Measurements from ENCODE around the gene ZNF74.
"Not testable (repeated sequence)": the region's sequence is repeated elsewhere in the genome, so short reads cannot be mapped to it uniquely, and the experiment has no call there.

Gene ZNF74

GRCh38 chr22:20376281-20376680, 17.7 kb upstream of the ZNF74 start:
- not testable (repeated sequence) for DNase-seq (ENCODE audit: low spot score)

- DNase-seq (ENCODE audit: low spot score): not testable (repeated sequence)
Measured at GRCh38 chr22:20376983-20377382, 17.0 kb upstream of the ZNF74 start.

DNA sequence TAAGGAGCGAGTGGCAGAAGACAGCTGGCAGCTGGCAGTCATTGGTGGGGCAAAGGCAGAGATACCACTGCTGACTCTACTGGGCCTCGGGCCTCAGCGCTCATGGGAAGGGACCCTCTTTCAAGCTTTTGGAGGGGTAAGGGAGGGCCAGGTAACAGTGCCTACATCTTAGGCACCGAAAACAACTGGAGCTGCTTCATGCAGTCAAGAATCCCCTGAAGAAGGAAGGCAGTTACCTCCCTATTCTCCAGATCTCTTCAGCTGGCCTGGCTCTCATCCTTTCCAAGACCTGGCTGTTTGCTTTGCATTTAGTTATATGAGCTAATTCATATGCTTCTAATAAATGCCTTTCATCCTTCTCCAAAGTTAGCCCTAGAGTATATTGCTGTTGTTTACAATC, 15.8 kb upstream of the ZNF74 start:
- no peak for DNase-seq (ENCODE audit: low spot score)

DNA sequence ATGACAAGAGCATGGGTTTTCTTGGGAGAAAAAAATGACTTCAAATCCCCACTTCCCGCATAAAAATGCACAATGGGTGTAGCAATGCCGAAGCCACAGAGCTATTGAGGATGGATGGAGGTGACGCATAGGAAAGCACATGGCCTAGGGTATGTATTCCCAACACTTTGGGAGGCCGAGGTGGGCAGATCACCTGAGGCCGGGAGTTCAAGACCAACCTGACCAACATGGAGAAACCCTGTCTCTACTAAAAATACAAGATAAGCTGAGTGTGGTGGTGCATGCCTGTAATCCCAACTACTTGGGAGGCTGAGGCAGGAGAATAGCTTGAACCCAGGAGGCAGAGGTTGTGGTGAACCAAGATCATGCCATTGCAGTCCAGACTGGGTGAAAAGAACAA, 15.3 kb upstream of the ZNF74 start:
- not testable (repeated sequence) for DNase-seq (ENCODE audit: low spot score)

DNA sequence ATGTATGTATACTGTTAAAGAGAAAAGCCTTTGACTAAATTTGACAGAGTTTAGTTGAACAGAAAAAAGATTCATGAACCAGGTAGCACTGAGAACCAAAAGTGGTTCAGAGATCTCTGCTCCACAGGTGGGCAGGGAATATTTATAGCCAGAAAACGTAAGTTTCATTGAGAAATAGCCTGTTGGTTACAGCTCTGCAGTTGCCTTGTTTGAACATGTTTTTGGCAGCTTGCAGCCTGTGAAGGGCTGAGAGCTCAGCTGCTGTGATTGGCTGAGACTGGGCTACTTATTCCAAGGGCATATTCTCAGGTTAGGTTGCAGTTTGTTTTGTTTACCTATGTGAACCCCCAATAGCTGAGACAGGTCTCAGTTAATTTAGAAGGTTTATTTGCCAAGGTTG, 13.5 kb upstream of the ZNF74 start:
- no peak for DNase-seq (ENCODE audit: low spot score)

GRCh38 chr22:20383538-20383937, 10.4 kb upstream of the ZNF74 start:
- no peak for DNase-seq (ENCODE audit: low spot score)

GRCh38 chr22:20384171-20384570, 9.8 kb upstream of the ZNF74 start:
- no peak for DNase-seq (ENCODE audit: low spot score)

DNA sequence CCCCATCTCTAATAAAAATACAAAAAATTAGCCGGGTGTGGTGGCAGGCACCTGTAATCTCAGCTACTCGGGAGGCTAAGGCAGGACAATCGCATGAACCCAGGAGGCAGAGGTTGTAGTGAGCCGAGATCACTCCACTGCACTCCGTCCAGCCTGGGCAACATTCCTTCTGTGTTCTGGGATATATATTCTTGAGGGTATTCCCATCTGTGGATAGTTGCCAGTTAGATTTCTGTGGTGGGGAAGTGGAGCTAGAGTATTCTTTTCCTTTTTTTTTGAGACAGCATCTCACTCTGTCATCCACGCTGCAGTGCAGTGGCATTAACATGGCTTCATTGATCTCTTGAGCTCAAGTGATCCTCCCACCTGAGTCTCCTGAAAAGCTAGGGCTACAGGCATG, 9.1 kb upstream of the ZNF74 start:
- DNase-seq (ENCODE audit: low spot score): no peak

- DNase-seq (ENCODE audit: low spot score): no peak
Measured at GRCh38 chr22:20386336-20386735, 7.6 kb upstream of the ZNF74 start.

- DNase-seq (ENCODE audit: low spot score): no peak
Measured at GRCh38 chr22:20386972-20387371, 7.0 kb upstream of the ZNF74 start.

- DNase-seq (ENCODE audit: low spot score): no peak
Measured at GRCh38 chr22:20388200-20388599, 5.8 kb upstream of the ZNF74 start.

DNA sequence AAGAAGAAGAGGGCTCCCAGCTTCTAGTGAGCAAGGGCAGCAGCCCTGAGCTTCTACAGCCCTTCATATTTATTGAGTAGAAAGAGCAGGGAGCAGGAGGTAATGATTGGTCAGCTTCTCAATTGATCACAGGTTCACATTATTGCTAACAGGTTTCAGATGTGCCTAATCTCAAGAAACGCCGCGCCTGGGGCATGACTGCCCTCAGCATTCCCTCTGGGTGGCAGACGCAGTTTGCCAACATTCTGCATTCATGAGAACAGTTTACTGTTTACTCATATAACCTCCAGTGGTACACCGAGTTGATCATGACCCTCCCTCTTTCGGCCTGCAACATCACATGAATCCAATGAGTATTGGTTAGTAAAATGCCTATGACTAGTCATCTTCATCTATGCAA, 4.7 kb upstream of the ZNF74 start:
- no peak for DNase-seq (ENCODE audit: low spot score)

GRCh38 chr22:20390394-20390907, 3.5 kb upstream of the ZNF74 start:
- no peak for DNase-seq (ENCODE audit: low spot score)

GRCh38 chr22:20391222-20391621, 2.7 kb upstream of the ZNF74 start:
- DNase-seq (ENCODE audit: low spot score): no peak

DNA sequence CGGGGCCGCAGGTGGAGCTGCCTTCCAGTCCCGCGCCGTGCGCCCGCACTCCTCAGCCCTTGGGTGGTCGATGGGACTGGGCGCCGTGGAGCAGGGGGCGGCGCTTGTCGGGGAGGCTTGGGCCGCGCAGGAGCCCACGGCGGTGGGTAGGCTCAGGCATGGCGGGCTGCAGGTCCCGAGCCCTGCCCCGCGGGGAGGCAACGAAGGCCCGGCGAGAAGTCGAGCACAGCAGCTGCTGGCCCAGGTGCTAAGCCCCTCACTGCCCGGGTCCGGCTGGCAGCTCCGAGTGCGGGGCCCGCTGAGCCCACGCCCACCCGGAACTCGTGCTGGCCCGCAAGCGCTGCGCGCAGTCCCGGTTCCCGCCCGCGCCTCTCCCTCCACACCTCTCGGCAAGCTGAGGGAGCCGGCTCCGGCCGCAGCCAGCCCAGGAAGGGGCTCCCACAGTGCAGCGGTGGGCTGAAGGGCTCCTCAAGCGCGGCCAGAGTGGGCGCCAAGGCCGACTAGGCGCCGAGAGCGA, 1.5 kb upstream of the ZNF74 start:
- DNase-seq (ENCODE audit: low spot score): not testable (repeated sequence)

DNA sequence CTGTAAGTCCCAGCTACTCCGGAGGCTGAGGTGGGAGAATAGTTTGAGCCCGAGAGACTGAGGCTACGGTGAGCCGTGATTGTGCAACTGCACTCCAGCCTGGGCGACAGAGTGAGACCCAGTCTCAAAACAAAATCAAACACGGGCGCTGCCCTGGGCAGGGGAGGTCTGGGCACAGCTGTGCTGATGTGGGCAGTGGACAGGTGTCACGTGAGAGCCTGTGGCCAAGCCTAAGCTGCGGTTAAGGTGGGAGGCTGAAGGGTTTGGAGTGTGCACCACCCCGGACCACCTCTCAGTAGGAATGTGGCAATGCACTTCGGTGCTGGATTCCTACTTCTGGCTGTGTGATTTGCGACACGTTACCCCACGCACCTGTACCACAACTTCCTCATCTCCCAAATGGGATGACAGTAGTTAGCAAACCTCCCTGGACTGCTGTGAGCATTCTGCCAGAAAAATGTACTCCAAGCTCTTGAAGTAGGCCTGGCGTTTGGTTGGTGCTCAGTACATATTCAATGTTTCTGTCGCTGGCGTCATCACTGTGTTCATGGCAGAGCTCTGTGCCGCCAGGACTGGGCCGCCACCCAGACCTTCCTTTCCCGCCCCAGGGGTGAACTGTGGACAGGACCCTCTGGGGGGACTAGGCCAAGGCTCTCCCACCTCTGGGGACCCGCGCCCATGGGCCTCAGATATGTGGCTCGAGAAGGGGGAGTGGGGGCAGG, 807 bp upstream of the ZNF74 start:
- no peak for DNase-seq (ENCODE audit: low spot score)

DNA sequence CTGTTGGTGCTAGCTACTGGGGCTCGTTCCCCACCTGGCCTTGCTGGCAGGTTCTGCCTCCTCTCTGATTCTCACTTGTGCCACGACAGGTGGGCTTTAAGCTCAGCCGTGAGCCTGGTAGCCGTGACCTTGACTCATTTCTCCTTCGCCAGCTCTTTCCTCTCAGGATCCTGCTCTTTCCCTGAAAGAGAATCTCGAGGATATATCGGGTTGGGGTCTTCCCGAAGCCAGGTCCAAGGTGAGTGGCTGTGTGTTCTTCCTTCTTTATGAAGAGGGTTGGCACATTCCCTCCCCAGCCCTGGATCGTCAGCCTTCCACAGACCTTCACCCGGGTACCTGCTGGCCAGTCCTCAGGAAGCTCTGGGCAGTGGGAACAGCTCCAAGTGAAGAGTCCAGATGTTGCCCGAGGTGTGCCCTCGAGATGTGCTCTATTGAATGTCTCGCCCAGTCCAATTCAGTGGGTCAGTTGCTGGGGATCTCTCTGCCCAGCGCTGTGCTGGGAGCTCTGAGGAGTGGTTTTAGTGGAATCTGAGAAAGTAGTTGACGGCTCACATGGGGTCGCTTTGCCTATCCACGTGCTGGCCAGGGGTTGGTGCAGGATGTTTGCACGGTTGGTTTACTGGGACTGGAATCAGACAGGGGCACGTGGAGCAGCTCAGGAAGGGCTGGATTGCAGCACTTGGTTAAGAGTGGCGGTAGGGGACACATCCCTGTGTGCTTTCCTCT, 1.4 kb downstream of the ZNF74 start:
- DNase-seq (ENCODE audit: low spot score): no peak

DNA sequence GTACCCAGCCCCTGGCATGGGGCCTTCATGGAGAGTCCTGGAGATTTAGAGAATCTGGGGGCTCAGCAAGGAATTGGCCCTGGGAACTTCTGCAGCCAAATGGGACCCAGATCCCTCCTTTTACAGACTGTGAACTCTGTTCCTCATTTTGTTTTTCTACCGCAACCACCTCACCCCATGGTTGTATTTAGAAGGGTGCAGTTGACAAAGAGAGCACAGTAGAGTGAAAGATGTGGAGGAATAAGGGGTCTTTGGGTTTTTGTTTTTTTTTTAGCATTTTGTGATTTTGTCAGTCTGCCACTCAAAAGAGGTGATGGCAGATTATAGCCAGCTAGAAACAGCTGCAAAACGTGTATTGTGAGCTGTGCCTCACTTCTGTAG, 1.9 kb downstream of the ZNF74 start:
- no peak for DNase-seq (ENCODE audit: low spot score)

GRCh38 chr22:20396639-20397038, 2.7 kb downstream of the ZNF74 start:
- no peak for DNase-seq (ENCODE audit: low spot score)

DNA sequence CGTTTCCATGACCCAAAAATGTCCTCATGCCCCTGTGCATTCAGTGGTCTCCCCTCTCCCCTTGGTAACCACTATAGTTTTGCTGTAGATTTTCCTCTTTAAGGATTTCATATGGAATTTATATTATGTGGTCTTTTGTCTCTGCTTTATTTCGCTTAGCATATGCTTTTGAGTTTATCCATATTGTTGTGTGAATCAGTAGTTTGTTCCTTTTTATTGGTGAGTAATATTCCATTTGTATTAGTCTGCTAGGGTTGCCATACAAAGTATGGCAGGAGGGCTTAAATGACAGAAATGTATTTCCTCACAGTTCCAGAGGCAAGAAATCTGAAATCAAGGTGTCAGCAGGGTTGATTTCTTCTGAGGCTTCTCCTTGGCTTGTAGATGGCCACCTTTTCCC, 3.5 kb downstream of the ZNF74 start:
- no peak for DNase-seq (ENCODE audit: low spot score)

DNA sequence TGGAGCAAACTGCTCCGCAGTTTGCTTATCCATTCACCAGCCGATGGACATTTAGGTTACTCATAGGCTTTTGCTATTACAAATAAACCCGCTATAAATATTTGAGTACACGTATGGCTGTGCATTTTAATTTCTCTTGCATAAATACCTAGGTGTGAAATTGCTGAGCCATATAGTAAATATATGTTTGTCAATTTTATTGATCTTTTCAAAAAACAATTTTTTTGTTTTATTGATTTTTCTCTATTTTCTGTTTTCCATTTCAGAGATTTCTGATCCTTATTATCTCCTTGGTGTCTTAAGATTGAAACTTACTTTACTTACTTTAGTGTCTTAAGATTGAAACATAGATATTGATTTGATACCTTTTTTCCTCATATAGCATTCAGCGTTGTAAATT, 4.5 kb downstream of the ZNF74 start:
- no peak for DNase-seq (ENCODE audit: low spot score)

- DNase-seq (ENCODE audit: low spot score): no peak
Measured at GRCh38 chr22:20399866-20400605, 6.1 kb downstream of the ZNF74 start.
